Tibial nerve (tissue), 3 donors: Measurements from ENCODE around the gene NCAM1.

Source experiments
- POLR2A ChIP-seq, 2 donors: fragments of 450-650 bp; IDR thresholded peaks; one replicate each; pipeline ENCODE4 v1.6.1; 2017; ENCODE audit warnings: antibody characterized with exemption in 2 of 2, mild to moderate bottlenecking in 2 of 2, moderate library complexity in 2 of 2
- TF ChIP-seq, protein P1 (sequence below), 5 experiments: fragments of 200-600 bp in 3 of 5; fragments of 450-650 bp in 2 of 5; sonication (generic) in 3 of 5; IDR thresholded peaks; one replicate each; pipeline ENCODE4 v1.5.1; 2016 to 2019; ENCODE audit warnings: antibody characterized with exemption in 5 of 5, mild to moderate bottlenecking in 3 of 5, moderate library complexity in 2 of 5

DNA sequence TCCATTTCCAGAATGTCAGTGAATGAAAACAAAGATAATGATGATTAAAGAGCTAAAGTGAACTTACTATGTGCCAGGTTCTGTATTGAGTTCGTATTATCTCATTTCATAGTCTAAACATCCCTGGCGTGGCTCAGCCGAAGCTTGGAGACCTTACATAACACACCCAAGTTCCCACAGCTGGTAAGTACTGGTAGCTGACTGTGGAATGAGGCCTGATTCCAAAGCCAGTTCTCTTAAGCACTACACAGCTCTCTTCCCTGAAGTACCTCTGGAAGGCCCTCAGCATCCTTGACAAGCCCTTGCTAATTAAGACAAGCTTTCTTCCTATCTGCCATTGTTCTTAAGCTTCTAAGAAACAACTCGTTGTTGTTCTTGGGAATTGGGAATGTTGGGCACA is 28.6 kb upstream of the NCAM1 start:
- TF ChIP-seq, protein P1, sequence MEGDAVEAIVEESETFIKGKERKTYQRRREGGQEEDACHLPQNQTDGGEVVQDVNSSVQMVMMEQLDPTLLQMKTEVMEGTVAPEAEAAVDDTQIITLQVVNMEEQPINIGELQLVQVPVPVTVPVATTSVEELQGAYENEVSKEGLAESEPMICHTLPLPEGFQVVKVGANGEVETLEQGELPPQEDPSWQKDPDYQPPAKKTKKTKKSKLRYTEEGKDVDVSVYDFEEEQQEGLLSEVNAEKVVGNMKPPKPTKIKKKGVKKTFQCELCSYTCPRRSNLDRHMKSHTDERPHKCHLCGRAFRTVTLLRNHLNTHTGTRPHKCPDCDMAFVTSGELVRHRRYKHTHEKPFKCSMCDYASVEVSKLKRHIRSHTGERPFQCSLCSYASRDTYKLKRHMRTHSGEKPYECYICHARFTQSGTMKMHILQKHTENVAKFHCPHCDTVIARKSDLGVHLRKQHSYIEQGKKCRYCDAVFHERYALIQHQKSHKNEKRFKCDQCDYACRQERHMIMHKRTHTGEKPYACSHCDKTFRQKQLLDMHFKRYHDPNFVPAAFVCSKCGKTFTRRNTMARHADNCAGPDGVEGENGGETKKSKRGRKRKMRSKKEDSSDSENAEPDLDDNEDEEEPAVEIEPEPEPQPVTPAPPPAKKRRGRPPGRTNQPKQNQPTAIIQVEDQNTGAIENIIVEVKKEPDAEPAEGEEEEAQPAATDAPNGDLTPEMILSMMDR (IDR thresholded peaks at IDR 0.05): no peak
- TF ChIP-seq POLR2A (IDR thresholded peaks at IDR 0.05): no peak
